ENCODE data around the gene BTBD7. TPM values are rescaled to one million over a fixed set of nuclear protein-coding genes. Genes with fewer than 3 reads are reported as not detected.
A peak's percentile ranks its signal among the peaks of the same experiment; 100 is the strongest.

The BTBD7 gene
- total RNA-seq, 4 donors from 2014 or later = 10.0 to 16.9 (median 12.1) TPM

DNA sequence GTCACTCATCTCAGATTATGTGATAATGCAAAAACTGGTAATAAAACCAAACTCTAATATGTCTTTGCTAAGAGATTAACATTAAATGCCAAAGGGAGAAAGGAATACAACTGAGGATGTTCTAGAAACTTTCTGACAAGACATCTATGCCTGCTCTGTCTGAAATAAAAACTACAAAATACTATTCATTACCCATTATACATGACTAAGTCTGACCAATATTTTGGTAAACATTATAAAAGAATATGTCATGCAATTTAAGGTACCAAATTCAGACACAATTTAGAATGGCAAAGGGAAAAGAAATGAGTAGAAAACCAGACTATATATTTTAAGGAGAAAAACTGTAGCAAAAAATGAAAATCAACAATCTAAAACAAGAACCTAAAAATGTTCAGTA is 86.3 kb downstream of the BTBD7 start:
- peak overlapping the region in 1 of 4 donors; percentile 5 for H3K27ac ChIP-seq
- no peaks in the 10 kb centered on the region for H3K27me3 ChIP-seq
- intact Hi-C loops (cut with DNase I; ENCODE audit: low total_unique reads) (no loop called here), in situ Hi-C loops (cut with MboI; ENCODE audit: low sequenced_read_pairs in 4 of 4) (no loop called here)
- DNase-seq (no peak), ATAC-seq (no peak)
- peaks cover 0 to 84% of the 10 kb centered on the region in 2 donors for H3K36me3 ChIP-seq
- H3K4me3 ChIP-seq = no peak overlapping the region
- no peak for TF ChIP-seq POLR2A (IDR thresholded peaks at IDR 0.05)
- TF ChIP-seq, protein P1, sequence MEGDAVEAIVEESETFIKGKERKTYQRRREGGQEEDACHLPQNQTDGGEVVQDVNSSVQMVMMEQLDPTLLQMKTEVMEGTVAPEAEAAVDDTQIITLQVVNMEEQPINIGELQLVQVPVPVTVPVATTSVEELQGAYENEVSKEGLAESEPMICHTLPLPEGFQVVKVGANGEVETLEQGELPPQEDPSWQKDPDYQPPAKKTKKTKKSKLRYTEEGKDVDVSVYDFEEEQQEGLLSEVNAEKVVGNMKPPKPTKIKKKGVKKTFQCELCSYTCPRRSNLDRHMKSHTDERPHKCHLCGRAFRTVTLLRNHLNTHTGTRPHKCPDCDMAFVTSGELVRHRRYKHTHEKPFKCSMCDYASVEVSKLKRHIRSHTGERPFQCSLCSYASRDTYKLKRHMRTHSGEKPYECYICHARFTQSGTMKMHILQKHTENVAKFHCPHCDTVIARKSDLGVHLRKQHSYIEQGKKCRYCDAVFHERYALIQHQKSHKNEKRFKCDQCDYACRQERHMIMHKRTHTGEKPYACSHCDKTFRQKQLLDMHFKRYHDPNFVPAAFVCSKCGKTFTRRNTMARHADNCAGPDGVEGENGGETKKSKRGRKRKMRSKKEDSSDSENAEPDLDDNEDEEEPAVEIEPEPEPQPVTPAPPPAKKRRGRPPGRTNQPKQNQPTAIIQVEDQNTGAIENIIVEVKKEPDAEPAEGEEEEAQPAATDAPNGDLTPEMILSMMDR (IDR thresholded peaks at IDR 0.05 in 4 of 5, conservative IDR thresholded peaks at IDR 0.05 in 1 of 5) = no peak
- H3K4me1 ChIP-seq = no peaks in the 10 kb centered on the region
- H3K9me3 ChIP-seq = no peaks in the 10 kb centered on the region

GRCh38 chr14:93245764-93246420 is 86.9 kb downstream of the BTBD7 start:
- no peak for DNase-seq
- no peak overlapping the region for H3K4me3 ChIP-seq
- intact Hi-C loops (cut with DNase I; ENCODE audit: low total_unique reads) (no loop called here), in situ Hi-C loops (cut with MboI; ENCODE audit: low sequenced_read_pairs in 4 of 4) (no loop called here)
- TF ChIP-seq, protein P1 (IDR thresholded peaks at IDR 0.05 in 4 of 5, conservative IDR thresholded peaks at IDR 0.05 in 1 of 5) = no peak
- TF ChIP-seq POLR2A (IDR thresholded peaks at IDR 0.05) = no peak
- no peaks in the 10 kb centered on the region for H3K4me1 ChIP-seq
- H3K27ac ChIP-seq = peak overlapping the region in 1 of 4 donors; percentile 5
- H3K36me3 ChIP-seq = peaks cover 0 to 78% of the 10 kb centered on the region in 2 donors
- H3K27me3 ChIP-seq = no peaks in the 10 kb centered on the region
- H3K9me3 ChIP-seq = no peaks in the 10 kb centered on the region
- ATAC-seq = no peak

- Histone ChIP-seq H3K4me1 (no peaks in the 10 kb centered on the region), H3K27me3 (no peaks in the 10 kb centered on the region), H3K36me3 (peaks cover 0 to 48% of the 10 kb centered on the region in 2 donors), H3K9me3 (no peaks in the 10 kb centered on the region), H3K4me3 (no peak overlapping the region), H3K27ac (no peak overlapping the region)
- in situ Hi-C loops (cut with MboI; ENCODE audit: low sequenced_read_pairs in 4 of 4) = no loop called here
- TF ChIP-seq, protein P1 (IDR thresholded peaks at IDR 0.05 in 4 of 5, conservative IDR thresholded peaks at IDR 0.05 in 1 of 5) = no peak
- no peak for TF ChIP-seq POLR2A (IDR thresholded peaks at IDR 0.05)
- DNase-seq (no peak), ATAC-seq (no peak)
- intact Hi-C loops (cut with DNase I; ENCODE audit: low total_unique reads) = no loop called here
These were observed 92.2 kb downstream of the BTBD7 start for GRCh38 chr14:93240678-93241000.

GRCh38 chr14:93239869-93240677 is 92.8 kb downstream of the BTBD7 start:
- Histone ChIP-seq H3K27me3 (no peaks in the 10 kb centered on the region), H3K36me3 (peaks cover 0 to 43% of the 10 kb centered on the region in 2 donors), H3K4me1 (no peaks in the 10 kb centered on the region), H3K27ac (no peak overlapping the region), H3K4me3 (no peak overlapping the region), H3K9me3 (no peaks in the 10 kb centered on the region)
- DNase-seq (no peak), ATAC-seq (no peak)
- in situ Hi-C loops (cut with MboI; ENCODE audit: low sequenced_read_pairs in 4 of 4) (no loop called here), intact Hi-C loops (cut with DNase I; ENCODE audit: low total_unique reads) (no loop called here)
- TF ChIP-seq, protein P1 (IDR thresholded peaks at IDR 0.05 in 4 of 5, conservative IDR thresholded peaks at IDR 0.05 in 1 of 5) = no peak
- no peak for TF ChIP-seq POLR2A (IDR thresholded peaks at IDR 0.05)

Measured in gastrocnemius medialis (tissue), 4 donors.